HG02623 (cell line): ENCODE data around the gene SLC39A10.
"Not testable (repeated sequence)": the region's sequence is repeated elsewhere in the genome, so short reads cannot be mapped to it uniquely, and the experiment has no call there.

ENCODE experiments used
- ATAC-seq: cut with Tn5 transposase; IDR thresholded peaks from one replicate; pipeline ENCODE4 v1.9.1; 2021; ENCODE audit warnings: moderate library complexity; ENCODE audit not compliant: unreplicated experiment

The SLC39A10 gene

DNA sequence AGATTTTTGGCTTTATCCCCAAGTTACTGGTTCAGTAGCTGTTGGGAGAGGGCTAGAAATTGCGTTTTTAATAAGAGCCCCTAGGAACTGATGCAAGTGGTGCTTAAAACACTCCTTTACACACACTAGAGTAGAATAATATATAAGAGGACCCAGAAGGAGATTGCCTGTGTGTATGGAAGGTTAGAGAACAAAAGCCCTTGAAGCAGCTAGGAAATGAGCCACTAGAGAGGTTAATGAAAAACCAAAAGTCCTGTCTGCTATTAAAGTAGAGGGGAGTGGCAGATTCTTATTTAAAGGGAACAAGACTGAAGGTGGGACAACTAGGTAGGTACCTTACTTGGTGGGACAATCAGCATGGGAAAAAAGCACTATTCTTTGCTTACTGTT, 14.4 kb upstream of the SLC39A10 start:
- ATAC-seq = no peak

- not testable (repeated sequence) for ATAC-seq
Measured at GRCh38 chr2:195644708-195645107, 12.3 kb upstream of the SLC39A10 start.

DNA sequence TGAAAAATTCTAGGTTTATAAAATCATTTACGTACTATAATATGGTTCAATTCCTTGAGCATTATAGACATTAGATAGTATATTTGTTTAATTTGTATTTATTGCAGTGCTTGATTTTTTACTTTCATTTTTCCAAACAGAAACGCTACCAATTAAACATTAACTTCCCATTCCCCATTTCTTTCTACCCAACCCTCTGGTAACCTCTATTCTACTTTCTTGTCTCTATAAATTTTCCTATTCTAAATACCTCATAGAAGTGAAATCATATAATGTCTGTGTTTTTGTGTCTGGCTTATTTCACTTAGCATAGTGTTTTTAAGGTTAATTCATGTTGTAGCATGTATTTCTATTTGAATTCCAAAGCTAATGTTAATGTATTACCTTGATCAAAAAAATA, 11.6 kb upstream of the SLC39A10 start:
- no peak for ATAC-seq

GRCh38 chr2:195646424-195646823, 10.6 kb upstream of the SLC39A10 start:
- ATAC-seq = no peak

DNA sequence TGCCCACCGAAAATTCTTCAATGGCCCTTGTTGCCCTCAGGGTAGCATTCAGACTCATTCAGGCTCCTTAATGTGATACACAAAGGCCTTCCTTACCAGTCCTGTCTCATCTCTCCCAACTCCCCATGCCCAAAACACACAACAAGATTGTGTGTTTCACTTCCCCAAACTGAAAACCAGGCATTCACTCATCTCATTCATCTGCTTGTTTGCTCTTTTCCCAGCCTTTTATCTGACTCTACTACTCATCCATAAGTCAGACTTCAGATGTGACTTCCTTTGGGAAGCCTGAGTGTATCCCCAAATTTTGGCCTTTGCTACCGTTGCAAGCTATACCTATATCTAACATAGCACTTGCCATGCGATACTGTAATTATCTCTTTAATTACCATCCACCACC, 9.7 kb upstream of the SLC39A10 start:
- ATAC-seq = no peak

DNA sequence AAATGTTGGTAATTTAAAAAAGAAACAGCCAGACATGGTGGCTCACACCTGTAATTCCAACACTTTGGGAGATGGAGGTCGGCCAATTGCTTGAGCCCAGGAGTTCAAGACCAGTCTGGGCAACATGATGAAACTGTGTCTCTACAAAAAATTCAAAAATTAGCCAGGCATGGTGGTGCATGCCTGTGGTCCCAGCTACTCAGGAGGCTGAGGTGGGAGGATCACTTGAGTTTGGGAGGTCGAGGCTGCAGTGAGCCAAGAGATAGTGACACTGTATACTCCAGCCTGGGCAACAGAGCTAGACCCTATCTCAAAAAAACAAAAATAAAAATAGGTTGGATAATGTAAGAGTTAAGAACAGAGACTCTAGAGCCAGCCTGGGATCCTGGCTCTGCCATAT, 8.7 kb upstream of the SLC39A10 start:
- ATAC-seq = not testable (repeated sequence)

DNA sequence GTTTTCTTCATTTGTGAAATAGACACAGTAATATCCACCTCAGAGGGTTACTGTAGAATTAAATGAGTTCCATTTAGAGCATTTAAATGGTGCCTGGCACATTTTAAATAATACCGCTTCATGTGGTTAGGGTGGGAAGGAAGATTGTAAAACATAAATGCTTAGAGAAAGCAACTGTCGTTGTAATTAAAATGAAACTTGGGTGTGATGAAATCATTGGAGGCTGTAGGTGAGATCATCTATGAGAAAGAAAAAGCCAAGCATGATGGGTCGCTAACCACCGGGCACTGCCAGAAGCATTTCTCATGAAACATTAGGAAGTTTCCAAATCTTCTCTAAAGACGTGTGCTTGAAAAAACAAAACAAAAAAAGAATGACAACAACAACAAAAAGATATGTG, 8.2 kb upstream of the SLC39A10 start:
- ATAC-seq = no peak

DNA sequence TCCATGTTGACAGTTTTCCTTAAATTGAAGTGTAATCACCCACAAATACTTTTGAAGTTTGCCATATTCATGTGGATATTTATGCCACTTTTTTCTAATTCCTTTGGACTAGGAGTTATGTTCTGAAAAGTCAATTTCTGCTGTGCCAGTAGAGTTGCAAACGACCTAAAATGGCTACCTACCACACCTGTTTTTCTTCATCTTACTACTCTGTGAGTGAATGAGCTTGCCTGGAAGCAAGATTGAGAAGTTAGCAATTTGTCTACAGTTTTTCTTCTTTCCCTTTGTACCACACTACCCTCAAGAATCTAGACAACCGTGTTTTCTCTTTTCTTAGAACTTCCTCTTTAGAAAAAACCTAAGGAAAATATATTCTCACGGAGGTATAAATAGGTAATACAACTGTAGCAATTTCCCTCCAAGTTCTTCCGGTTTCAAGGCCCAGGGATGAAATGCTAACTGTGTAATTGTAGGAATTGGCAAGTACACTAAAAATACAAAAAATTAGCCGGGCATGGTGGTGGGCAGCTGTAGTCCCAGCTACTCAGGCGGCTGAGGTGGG, 7.3 kb upstream of the SLC39A10 start:
- ATAC-seq = peak; percentile 18

DNA sequence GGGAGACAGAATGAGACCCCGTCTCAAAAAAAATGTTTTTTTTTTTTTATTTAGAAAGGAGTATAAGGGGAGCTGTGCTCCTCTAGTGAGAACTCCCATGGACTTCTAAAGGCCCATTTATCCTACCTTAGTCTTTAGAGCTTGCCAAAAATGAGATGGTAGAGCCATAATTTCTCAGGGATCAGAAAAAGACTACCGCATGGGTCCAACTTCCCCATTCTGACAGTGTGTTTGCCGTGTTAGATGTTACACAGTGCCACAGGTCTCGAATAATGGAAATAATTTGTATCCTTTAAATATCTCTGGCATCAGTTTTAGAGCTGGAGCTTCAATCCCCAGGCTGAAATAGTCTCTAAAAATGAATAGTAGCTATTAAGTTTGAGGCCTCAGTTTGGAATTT, 6.0 kb upstream of the SLC39A10 start:
- ATAC-seq = no peak

DNA sequence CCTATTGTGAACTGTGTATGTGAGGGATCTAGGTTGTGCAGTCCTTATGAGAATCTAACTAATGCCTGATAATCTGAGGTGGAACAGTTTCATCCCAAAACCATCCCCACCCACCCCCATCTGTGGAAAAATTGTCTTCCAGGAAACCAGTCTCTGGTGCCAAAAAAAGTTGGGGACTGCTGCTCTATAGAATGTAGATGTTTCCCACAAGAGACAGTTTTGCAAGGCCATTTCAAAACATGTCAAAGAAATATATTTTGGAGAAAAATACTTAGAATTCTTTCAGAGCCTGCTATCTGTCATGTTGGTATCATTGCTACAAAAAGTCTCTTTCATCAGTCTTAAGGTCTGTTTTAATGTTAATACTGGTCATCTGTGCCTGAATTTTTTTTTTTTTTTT, 4.1 kb upstream of the SLC39A10 start:
- ATAC-seq = no peak

- peak; percentile 27 for ATAC-seq
Measured at GRCh38 chr2:195656161-195656858, 716 bp upstream of the SLC39A10 start.

GRCh38 chr2:195657634-195658540, 861 bp downstream of the SLC39A10 start:
- peak; percentile 24 for ATAC-seq

GRCh38 chr2:195658541-195658890, 1.5 kb downstream of the SLC39A10 start:
- ATAC-seq = no peak

DNA sequence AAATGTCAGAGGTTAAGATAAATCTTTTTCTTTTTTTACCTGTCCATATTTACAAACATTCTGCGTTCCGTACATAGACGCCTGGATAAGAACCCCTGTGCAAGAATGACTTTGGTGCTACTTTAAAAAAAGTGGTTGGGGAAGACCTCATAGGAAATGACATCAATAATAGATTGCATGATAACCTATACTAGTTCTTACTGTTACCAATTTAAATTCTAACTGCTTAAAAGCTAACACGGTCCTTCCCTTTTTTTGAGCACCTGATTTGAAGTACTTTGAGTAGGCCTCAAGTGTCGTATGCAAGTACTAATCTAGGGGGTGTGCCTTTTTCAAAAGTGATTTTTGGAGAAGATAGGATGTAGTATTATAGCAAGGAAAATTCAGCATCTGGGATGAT, 2.1 kb downstream of the SLC39A10 start:
- no peak for ATAC-seq

DNA sequence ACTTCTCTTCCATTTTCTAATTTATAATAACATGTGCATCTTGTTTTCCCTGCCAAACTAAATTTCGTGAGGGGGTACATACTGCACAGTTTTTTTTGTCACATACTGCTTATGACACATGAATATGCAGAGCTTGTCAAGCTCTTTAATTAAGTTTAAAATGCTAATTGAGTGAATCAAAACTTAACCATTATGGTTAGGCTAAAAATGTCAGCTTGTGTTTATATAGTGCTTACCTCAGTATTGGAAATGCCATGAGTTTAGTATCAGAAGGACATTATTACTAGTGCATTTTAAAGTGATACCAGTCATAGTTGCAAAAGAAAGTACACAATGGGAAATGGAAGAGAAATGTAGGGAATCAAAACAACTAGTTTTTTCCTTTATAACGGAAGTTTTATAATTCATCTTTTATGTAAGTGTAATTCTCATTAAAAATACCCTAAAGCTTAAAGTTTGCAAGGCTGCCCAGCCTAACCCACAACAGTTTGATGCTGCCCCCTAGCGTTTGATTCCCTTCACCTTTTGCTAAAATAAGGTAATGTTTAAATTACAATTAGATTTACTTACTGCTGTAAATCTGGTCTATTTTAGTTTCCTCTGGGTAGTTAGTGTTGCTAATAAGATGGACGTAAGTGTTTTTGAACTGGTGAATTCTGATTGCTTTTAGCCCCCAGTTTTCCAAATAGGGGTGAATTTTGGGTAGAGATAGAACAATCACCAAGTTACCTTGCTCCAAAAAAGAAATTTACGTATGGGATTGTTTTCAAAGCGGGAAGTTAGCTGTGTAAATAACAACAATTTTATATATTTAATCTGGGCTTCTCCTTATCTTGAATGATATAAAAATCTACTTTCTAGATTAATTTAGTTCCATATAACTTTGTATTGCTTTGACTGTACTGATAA, 3.2 kb downstream of the SLC39A10 start:
- ATAC-seq = no peak

GRCh38 chr2:195662138-195662537, 5.1 kb downstream of the SLC39A10 start:
- ATAC-seq = no peak

- no peak for ATAC-seq
Measured at GRCh38 chr2:195663007-195663406, 6.0 kb downstream of the SLC39A10 start.

GRCh38 chr2:195664528-195664927, 7.5 kb downstream of the SLC39A10 start:
- ATAC-seq = no peak

GRCh38 chr2:195665153-195665552, 8.1 kb downstream of the SLC39A10 start:
- not testable (repeated sequence) for ATAC-seq

DNA sequence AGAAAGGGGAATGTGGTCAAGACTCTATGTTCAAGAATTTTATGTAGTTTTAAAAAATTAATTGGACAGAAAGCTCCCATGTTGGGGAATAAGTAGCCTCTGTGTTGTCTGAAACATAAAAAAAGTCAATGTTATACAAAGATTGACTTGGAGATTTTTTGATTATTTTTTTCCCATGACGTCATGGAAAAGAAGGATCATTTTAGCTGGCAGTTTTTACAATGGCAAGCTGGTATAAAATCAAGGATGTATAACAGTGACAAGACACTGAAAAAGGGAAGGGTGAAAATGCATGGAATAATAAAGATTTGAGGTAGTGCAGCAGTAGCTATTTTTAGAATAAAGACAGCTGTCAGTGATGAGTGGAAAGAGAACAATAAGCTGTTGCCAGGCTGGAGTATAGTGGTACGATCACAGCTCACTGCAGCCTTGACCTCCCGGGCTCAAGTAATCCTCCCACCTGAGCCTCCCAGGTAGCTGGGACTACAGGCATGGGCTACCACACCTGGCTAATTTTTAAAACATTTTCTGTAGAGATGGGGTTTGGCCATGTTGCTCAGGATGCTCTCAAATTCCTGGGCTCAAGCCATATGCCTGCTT, 9.2 kb downstream of the SLC39A10 start:
- ATAC-seq = no peak

DNA sequence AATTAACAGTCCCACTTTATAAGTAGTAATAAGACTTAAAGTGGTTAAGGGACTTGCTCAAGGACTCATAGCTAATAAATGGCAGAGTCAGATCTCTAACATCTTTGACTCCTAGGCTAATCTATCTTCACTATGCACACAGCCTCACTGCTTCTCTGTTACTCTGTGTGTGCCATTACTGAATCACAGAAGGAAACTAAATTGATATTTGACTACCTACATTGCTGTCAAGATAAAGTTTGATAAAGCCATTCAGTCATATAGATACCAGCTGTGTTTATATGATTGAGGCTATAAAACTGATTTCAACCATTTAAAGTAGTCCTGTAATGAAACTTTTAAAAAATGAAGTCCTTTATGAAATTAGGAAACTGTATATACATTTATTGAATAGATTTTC, 10.9 kb downstream of the SLC39A10 start:
- no peak for ATAC-seq
